ENCODE measurements around the gene HNRNPA2B1.
"Not testable (repeated sequence)": the region's sequence is repeated elsewhere in the genome, so short reads cannot be mapped to it uniquely, and the experiment has no call there.

The HNRNPA2B1 gene

DNA sequence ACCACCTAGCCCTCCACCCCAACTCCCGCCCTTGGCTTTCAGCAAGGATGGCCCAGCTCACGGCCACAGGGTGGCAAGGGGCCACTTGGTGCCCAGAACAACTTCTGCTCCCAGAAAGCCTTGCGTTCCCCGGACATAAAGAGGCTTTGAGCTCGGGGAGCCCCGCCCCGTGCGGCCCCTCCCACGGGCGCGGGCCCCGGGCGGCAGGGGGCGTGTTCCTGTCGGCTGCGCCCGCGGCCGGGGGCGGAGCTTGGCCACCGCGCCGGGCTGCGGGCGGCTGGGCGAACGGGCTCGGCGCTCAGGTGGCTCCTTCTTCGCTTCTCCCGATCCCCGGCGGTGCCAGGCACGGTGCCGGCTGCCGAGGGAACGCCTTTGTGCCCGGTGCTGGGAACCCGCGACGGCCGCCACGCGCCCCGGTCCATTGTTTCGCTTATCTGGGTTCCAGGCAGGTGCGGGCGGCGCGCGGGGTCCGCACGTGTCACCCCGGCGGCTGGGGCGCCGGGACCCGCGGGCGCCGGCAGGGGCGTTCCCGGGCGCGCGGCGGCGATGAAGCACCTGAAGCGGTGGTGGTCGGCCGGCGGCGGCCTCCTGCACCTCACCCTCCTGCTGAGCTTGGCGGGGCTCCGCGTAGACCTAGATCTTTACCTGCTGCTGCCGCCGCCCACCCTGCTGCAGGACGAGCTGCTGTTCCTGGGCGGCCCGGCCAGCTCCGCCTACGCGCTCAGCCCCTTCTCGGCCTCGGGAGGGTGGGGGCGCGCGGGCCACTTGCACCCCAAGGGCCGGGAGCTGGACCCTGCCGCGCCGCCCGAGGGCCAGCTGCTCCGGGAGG lies 48.4 kb downstream of the HNRNPA2B1 start, which contains the start of gene NFE2L3:
Gene NFE2L3 (plus strand): TSS at position 246 of the 829 bp plus-strand sequence. CDS start 301 bp downstream, at position 547.
- no peak for DNase-seq (ENCODE audit: low spot score)
- H3K4me3 ChIP-seq, result peak within 1 kb of the TSS; percentile 77
- no peak within 1 kb of the TSS for H3K27ac ChIP-seq
- TF ChIP-seq, protein P1, sequence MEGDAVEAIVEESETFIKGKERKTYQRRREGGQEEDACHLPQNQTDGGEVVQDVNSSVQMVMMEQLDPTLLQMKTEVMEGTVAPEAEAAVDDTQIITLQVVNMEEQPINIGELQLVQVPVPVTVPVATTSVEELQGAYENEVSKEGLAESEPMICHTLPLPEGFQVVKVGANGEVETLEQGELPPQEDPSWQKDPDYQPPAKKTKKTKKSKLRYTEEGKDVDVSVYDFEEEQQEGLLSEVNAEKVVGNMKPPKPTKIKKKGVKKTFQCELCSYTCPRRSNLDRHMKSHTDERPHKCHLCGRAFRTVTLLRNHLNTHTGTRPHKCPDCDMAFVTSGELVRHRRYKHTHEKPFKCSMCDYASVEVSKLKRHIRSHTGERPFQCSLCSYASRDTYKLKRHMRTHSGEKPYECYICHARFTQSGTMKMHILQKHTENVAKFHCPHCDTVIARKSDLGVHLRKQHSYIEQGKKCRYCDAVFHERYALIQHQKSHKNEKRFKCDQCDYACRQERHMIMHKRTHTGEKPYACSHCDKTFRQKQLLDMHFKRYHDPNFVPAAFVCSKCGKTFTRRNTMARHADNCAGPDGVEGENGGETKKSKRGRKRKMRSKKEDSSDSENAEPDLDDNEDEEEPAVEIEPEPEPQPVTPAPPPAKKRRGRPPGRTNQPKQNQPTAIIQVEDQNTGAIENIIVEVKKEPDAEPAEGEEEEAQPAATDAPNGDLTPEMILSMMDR (IDR thresholded peaks at IDR 0.05), result no peak

DNA sequence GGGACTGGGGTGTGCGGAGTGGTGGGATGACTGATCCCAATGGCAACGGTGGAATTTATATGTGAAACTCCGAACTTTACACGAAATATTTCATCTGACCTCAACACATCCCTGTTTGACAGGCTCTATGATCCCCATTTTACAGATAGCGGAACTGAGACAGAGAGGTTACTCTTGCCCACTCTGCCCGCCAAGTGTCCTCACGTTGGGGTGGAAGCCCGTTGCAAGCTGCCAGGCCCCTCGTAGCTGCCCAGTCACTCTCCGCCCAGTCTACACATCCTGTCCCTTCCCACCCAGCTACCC lies 48.9 kb downstream of the HNRNPA2B1 start:
- Histone ChIP-seq H3K27ac (no peak overlapping the region), H3K4me3 (peak overlapping the region; percentile 77)
- TF ChIP-seq, protein P1 (IDR thresholded peaks at IDR 0.05), result no peak
- DNase-seq (ENCODE audit: low spot score), result no peak

GRCh38 chr7:26151096-26151495 lies 49.5 kb downstream of the HNRNPA2B1 start:
- no peak overlapping the region for H3K4me3 ChIP-seq

DNA sequence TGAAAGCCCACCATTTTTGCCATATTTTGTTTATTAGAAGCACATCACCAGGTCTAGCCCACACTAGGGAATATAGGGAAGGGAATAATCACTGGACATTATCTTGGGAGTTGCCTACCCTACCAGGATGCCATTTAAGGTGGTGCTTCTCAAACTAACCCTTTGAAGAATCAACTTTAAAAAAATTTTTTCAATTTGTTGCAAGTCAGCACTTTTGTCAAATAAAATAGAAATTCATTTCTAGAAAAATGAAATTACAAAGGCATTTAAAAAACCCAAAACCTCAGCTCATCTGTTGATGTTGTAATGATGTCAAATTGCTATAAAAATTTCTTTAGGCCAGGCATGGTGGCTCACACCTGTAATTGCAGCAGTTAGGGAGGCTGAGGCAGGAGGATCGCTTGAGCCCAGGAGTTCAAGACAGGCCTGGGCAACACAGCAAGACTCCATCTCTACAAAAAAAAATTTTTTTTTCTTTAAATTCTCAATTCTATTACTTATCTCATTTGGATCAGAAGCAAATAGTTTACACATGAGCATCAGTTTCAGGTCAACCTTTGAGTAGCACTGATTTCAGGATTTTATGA lies 51.1 kb downstream of the HNRNPA2B1 start:
- TF ChIP-seq, protein P1 (IDR thresholded peaks at IDR 0.05), result no peak
- H3K27ac ChIP-seq, result no peak overlapping the region
- no peak for DNase-seq (ENCODE audit: low spot score)
- no peak overlapping the region for H3K4me3 ChIP-seq

More at GRCh38 chr7:26151096-26151495, 49.5 kb downstream of the HNRNPA2B1 start:
- no peak for DNase-seq (ENCODE audit: low spot score)
- no peak overlapping the region for H3K27ac ChIP-seq
- TF ChIP-seq, protein P1 (IDR thresholded peaks at IDR 0.05), result no peak

- DNase-seq (ENCODE audit: low spot score), result not testable (repeated sequence)
These were observed 52.2 kb downstream of the HNRNPA2B1 start for GRCh38 chr7:26148307-26148700.

GRCh38 chr7:26147646-26148306 lies 52.8 kb downstream of the HNRNPA2B1 start:
- H3K4me3 ChIP-seq; DNase-seq (ENCODE audit: low spot score); H3K27ac ChIP-seq: not testable (repeated sequence)

More at GRCh38 chr7:26148307-26148700, 52.2 kb downstream of the HNRNPA2B1 start:
- not testable (repeated sequence) for H3K4me3 ChIP-seq, H3K27ac ChIP-seq

DNA sequence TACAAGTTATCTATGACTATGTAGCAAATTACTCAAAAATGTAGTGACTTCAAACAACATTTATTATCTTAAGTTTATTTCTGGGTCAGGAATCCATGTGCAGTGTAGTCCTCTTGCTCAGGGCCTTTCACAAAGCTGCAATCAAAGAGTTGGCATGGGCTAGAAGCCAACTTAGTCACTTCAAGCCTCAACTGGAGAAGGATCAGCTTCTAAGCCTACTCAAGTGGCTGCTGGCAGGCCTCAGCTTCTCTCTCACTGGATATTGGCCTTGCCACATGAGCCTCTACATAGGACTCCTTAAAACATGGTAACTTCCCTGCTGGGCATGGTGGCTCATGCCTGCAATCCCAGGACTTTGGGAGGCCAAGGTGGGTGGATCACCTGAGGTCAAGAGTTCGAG lies 53.5 kb downstream of the HNRNPA2B1 start:
- TF ChIP-seq, protein P1 (IDR thresholded peaks at IDR 0.05), result no peak
- no peak overlapping the region for H3K4me3 ChIP-seq
- no peak for DNase-seq (ENCODE audit: low spot score)
- no peak overlapping the region for H3K27ac ChIP-seq

All from coronary artery (tissue), 2 donors.